Astrocyte (in vitro differentiated cells and primary cell): ENCODE results near the gene SCLY. TPM values are rescaled to one million over a fixed set of nuclear protein-coding genes. Genes with fewer than 3 reads are reported as not detected.

Experiments
- DNase-seq: peaks from one replicate; pipeline ENCODE4 v3.0.0-alpha.2; 2010; ENCODE audit warnings: low read depth
- FAIRE-seq: peaks from 2 replicates; lab custom pipeline; 2011; peaks lifted over from hg19 to GRCh38; lab: Jason Lieb, UNC
- H2AFZ ChIP-seq: 2 replicates; pipeline ENCODE4 v1.6.0; 2012; ENCODE audit warnings: low read depth, low read length, inconsistent platforms
- H3K27ac ChIP-seq: 2 replicates; pipeline ENCODE4 v1.5.1; 2011; ENCODE audit warnings: low read depth, low read length, inconsistent platforms
- H3K27me3 ChIP-seq: 2 replicates; pipeline ENCODE4 v1.6.0; 2011; ENCODE audit warnings: low read length, inconsistent platforms; ENCODE audit not compliant: insufficient read depth
- H3K36me3 ChIP-seq: 2 replicates; pipeline ENCODE4 v1.5.1; 2011; ENCODE audit warnings: low read length, inconsistent platforms; ENCODE audit not compliant: insufficient read depth
- H3K4me1 ChIP-seq: 2 replicates; pipeline ENCODE4 v1.5.1; 2011; ENCODE audit warnings: low read length, inconsistent platforms; ENCODE audit not compliant: insufficient read depth
- H3K4me2 ChIP-seq: 2 replicates; pipeline ENCODE4 v1.6.0; 2012; ENCODE audit warnings: low read length, inconsistent platforms
- H3K4me3 ChIP-seq: 2 replicates; pipeline ENCODE4 v1.5.1; 2011; ENCODE audit warnings: low read depth, mild to moderate bottlenecking, low read length, inconsistent platforms; ENCODE audit not compliant: insufficient read depth
- H3K79me2 ChIP-seq: 2 replicates; pipeline ENCODE4 v1.6.0; 2012; ENCODE audit warnings: mild to moderate bottlenecking, low read length, inconsistent platforms; ENCODE audit not compliant: insufficient read depth
- H3K9ac ChIP-seq: 2 replicates; pipeline ENCODE4 v1.6.0; 2012; ENCODE audit warnings: mild to moderate bottlenecking, low read length, inconsistent platforms
- H3K9me3 ChIP-seq: 2 replicates; pipeline ENCODE4 v1.5.1; 2012; ENCODE audit warnings: low read depth, mild to moderate bottlenecking, low read length, inconsistent platforms; ENCODE audit not compliant: insufficient read depth
- H4K20me1 ChIP-seq: 2 replicates; pipeline ENCODE4 v1.6.0; 2012; ENCODE audit warnings: low read length, inconsistent platforms; ENCODE audit not compliant: insufficient read depth
- H3K27ac Mint-ChIP-seq: one replicate; pipeline ENCODE4 v1.8.0; 2021; ENCODE audit warnings: mild to moderate bottlenecking, mixed read lengths; ENCODE audit not compliant: unreplicated experiment
- H3K27me3 Mint-ChIP-seq: one replicate; pipeline ENCODE4 v1.8.0; 2021; ENCODE audit warnings: low read depth, mixed read lengths; ENCODE audit not compliant: unreplicated experiment
- H3K36me3 Mint-ChIP-seq: one replicate; pipeline ENCODE4 v1.8.0; 2021; ENCODE audit warnings: low read depth, mixed read lengths; ENCODE audit not compliant: unreplicated experiment
- H3K4me1 Mint-ChIP-seq: one replicate; pipeline ENCODE4 v1.8.0; 2021; ENCODE audit warnings: low read depth, mixed read lengths; ENCODE audit not compliant: unreplicated experiment
- H3K4me3 Mint-ChIP-seq: one replicate; pipeline ENCODE4 v1.8.0; 2021; ENCODE audit warnings: mild to moderate bottlenecking, moderate library complexity, mixed read lengths; ENCODE audit not compliant: unreplicated experiment
- H3K9me3 Mint-ChIP-seq: one replicate; pipeline ENCODE4 v1.8.0; 2021; ENCODE audit warnings: mild to moderate bottlenecking, mixed read lengths; ENCODE audit not compliant: unreplicated experiment
- CTCF ChIP-seq: IDR thresholded peaks from 2 replicates; pipeline ENCODE4 v1.5.1; 2011; ENCODE audit warnings: low read depth, mild to moderate bottlenecking, inconsistent platforms, low read length, moderate library complexity; ENCODE audit not compliant: insufficient read depth
- EZH2 ChIP-seq: IDR thresholded peaks from 2 replicates; pipeline ENCODE4 v1.6.1; 2012; ENCODE audit warnings: mild to moderate bottlenecking, low read length, inconsistent platforms; ENCODE audit not compliant: insufficient read depth
- total RNA-seq: library from RNA; stranded (reverse); gene quantifications from 2 replicates; pipeline ENCODE4 v1.2.1, GENCODE V29; 2021

SCLY gene
- total RNA-seq, 1 donor from 2014 or later = 15.4 TPM

- TF ChIP-seq EZH2 = no peak
- no peak for TF ChIP-seq CTCF
- FAIRE-seq = no peak
These were observed 72.9 kb downstream of the SCLY start for GRCh38 chr2:238133499-238134392.

GRCh38 chr2:238134393-238134785 is 73.6 kb downstream of the SCLY start:
- Mint-ChIP-seq H3K9me3 (no peaks in the 10 kb centered on the region), H3K27ac (no peak overlapping the region), H3K27me3 (peaks cover 35% of the 10 kb centered on the region), H3K36me3 (no peaks in the 10 kb centered on the region), H3K4me3 (no peak overlapping the region), H3K4me1 (no peaks in the 10 kb centered on the region)
- Histone ChIP-seq H3K4me2 (no peak overlapping the region), H3K27me3 (no peaks in the 10 kb centered on the region), H3K4me1 (no peaks in the 10 kb centered on the region), H3K36me3 (no peaks in the 10 kb centered on the region), H3K4me3 (no peak overlapping the region), H3K9ac (no peak overlapping the region), H3K27ac (no peak overlapping the region), H2AFZ (no peak overlapping the region), H4K20me1 (no peaks in the 10 kb centered on the region), H3K9me3 (no peaks in the 10 kb centered on the region), H3K79me2 (no peaks in the 10 kb centered on the region)
- no peak for DNase-seq
- FAIRE-seq = no peak
- TF ChIP-seq CTCF (no peak), EZH2 (no peak)

More at GRCh38 chr2:238133499-238134392, 72.9 kb downstream of the SCLY start:
- H3K4me1 Mint-ChIP-seq = no peaks in the 10 kb centered on the region
- Histone ChIP-seq H2AFZ (no peak overlapping the region), H3K9ac (no peak overlapping the region), H3K4me2 (no peak overlapping the region), H4K20me1 (no peaks in the 10 kb centered on the region), H3K4me1 (no peaks in the 10 kb centered on the region), H3K36me3 (no peaks in the 10 kb centered on the region), H3K27ac (no peak overlapping the region), H3K4me3 (no peak overlapping the region), H3K27me3 (no peaks in the 10 kb centered on the region), H3K9me3 (no peaks in the 10 kb centered on the region), H3K79me2 (no peaks in the 10 kb centered on the region)
- no peaks in the 10 kb centered on the region for H3K9me3 Mint-ChIP-seq
- no peak for DNase-seq
- H3K27me3 Mint-ChIP-seq = peaks cover 35% of the 10 kb centered on the region
- H3K36me3 Mint-ChIP-seq = no peaks in the 10 kb centered on the region
- no peak overlapping the region for H3K4me3 Mint-ChIP-seq
- H3K27ac Mint-ChIP-seq = no peak overlapping the region
